OCI-LY1 (cell line): ENCODE measurements around the gene KLK12.

Experiments used
- H2AFZ ChIP-seq: fragments of 200-600 bp; sonication (generic), shearing (Covaris generic); 2 replicates; pipeline ENCODE4 v1.6.0; 2014; ENCODE audit warnings: antibody characterized with exemption, mild to moderate bottlenecking, low read length
- H3F3A ChIP-seq: fragments of 200-600 bp; sonication (generic), shearing (Covaris generic); 2 replicates; pipeline ENCODE4 v1.6.0; 2014; ENCODE audit warnings: mild to moderate bottlenecking, antibody characterized with exemption, low read length, moderate library complexity; ENCODE audit not compliant: insufficient read depth
- H3K27ac ChIP-seq: fragments of 200-600 bp; sonication (generic); 2 replicates; pipeline ENCODE4 v1.5.1; 2014; ENCODE audit warnings: low read length, mixed run types, mild to moderate bottlenecking, low read depth; ENCODE audit not compliant: poor library complexity, severe bottlenecking
- H3K27me3 ChIP-seq: fragments of 200-600 bp; sonication (generic); 2 replicates; pipeline ENCODE4 v1.6.0; 2014; ENCODE audit warnings: antibody characterized with exemption, mild to moderate bottlenecking, low read length, moderate library complexity; ENCODE audit not compliant: insufficient read depth
- H3K36me3 ChIP-seq: fragments of 200-600 bp; sonication (generic); 2 replicates; pipeline ENCODE4 v1.6.1; 2014; ENCODE audit warnings: mild to moderate bottlenecking, antibody characterized with exemption, low read length, moderate library complexity, mixed read lengths; ENCODE audit not compliant: insufficient read depth
- H3K4me1 ChIP-seq: fragments of 200-600 bp; sonication (generic); 2 replicates; pipeline ENCODE4 v1.5.1; 2014; ENCODE audit warnings: mild to moderate bottlenecking, low read length, moderate library complexity; ENCODE audit not compliant: insufficient read depth, severe bottlenecking
- H3K4me2 ChIP-seq: fragments of 200-600 bp; sonication (generic), shearing (Covaris generic); 2 replicates; pipeline ENCODE4 v1.6.1; 2014; ENCODE audit warnings: low read length
- H3K4me3 ChIP-seq: fragments of 200-600 bp; sonication (generic); 2 replicates; pipeline ENCODE4 v1.5.1; 2014; ENCODE audit warnings: low read length, low read depth, mild to moderate bottlenecking, mixed read lengths; ENCODE audit not compliant: poor library complexity, severe bottlenecking
- H3K79me2 ChIP-seq: fragments of 200-600 bp; shearing (Covaris generic); 2 replicates; pipeline ENCODE4 v1.6.1; 2016; ENCODE audit warnings: mixed run types, low read length, mixed read lengths; ENCODE audit not compliant: insufficient read depth
- H3K9ac ChIP-seq: fragments of 200-600 bp; sonication (generic), shearing (Covaris generic); 2 replicates; pipeline ENCODE4 v1.6.1; 2014; ENCODE audit warnings: mild to moderate bottlenecking, low read length, mixed read lengths
- H3K9me2 ChIP-seq: fragments of 200-600 bp; sonication (generic), shearing (Covaris generic); 2 replicates; pipeline ENCODE4 v1.6.1; 2014; ENCODE audit warnings: low read depth, mild to moderate bottlenecking, low read length, mixed read lengths
- H3K9me3 ChIP-seq: fragments of 200-600 bp; shearing (Covaris generic); 2 replicates; pipeline ENCODE4 v1.6.1; 2014; ENCODE audit warnings: low read length, mixed read lengths
- H4K20me1 ChIP-seq: fragments of 200-600 bp; sonication (generic), shearing (Covaris generic); 2 replicates; pipeline ENCODE4 v1.6.0; 2016; ENCODE audit warnings: mild to moderate bottlenecking, low read length; ENCODE audit not compliant: insufficient read depth
- CTCF ChIP-seq: fragments of 200-600 bp; sonication (generic), shearing (Covaris generic); IDR thresholded peaks from 2 replicates; pipeline ENCODE4 v1.5.1; 2017; ENCODE audit warnings: mild to moderate bottlenecking, antibody characterized with exemption, low read length, moderate library complexity, mixed read lengths
- EZH2 ChIP-seq: fragments of 200-600 bp; sonication (generic), shearing (Covaris generic); IDR thresholded peaks from 2 replicates; pipeline ENCODE4 v1.8.0; 2017; ENCODE audit warnings: borderline replicate concordance, mixed run types, mild to moderate bottlenecking, antibody characterized with exemption, low read length, moderate library complexity, mixed read lengths

The KLK12 gene

GRCh38 chr19:51079481-51080110 is 44.8 kb upstream of the KLK12 start:
- Histone ChIP-seq H3K9me2 (no peaks in the 10 kb centered on the region), H3K4me2 (no peak overlapping the region), H4K20me1 (no peaks in the 10 kb centered on the region), H3K9ac (no peak overlapping the region), H3K27ac (no peak overlapping the region), H3K9me3 (no peaks in the 10 kb centered on the region), H3K36me3 (no peaks in the 10 kb centered on the region), H3K27me3 (0 out of 2 replicates have a peak, but pooled peaks cover 3% of the 10 kb centered on the region), H3K79me2 (no peaks in the 10 kb centered on the region), H3K4me1 (no peaks in the 10 kb centered on the region), H3F3A (no peaks in the 10 kb centered on the region), H2AFZ (no peak overlapping the region), H3K4me3 (no peak overlapping the region)
- no peak for TF ChIP-seq EZH2
- no peak for TF ChIP-seq CTCF

- Histone ChIP-seq H2AFZ (no peak overlapping the region), H3K27ac (no peak overlapping the region), H3K27me3 (0 out of 2 replicates have a peak, but pooled peaks cover 3% of the 10 kb centered on the region), H4K20me1 (no peaks in the 10 kb centered on the region), H3F3A (no peaks in the 10 kb centered on the region), H3K79me2 (no peaks in the 10 kb centered on the region), H3K4me1 (no peaks in the 10 kb centered on the region), H3K4me2 (no peak overlapping the region), H3K36me3 (no peaks in the 10 kb centered on the region), H3K9ac (no peak overlapping the region), H3K4me3 (no peak overlapping the region), H3K9me2 (no peaks in the 10 kb centered on the region), H3K9me3 (0 out of 2 replicates have a peak, but pooled peaks cover 4% of the 10 kb centered on the region)
- TF ChIP-seq EZH2 (no peak), CTCF (no peak)
Measured at GRCh38 chr19:51078731-51079130, 43.9 kb upstream of the KLK12 start.

GRCh38 chr19:51078104-51078503 is 43.3 kb upstream of the KLK12 start:
- no peaks in the 10 kb centered on the region for H3K36me3 ChIP-seq
- 0 out of 2 replicates have a peak, but pooled peaks cover 3% of the 10 kb centered on the region for H3K27me3 ChIP-seq
- H3K9me2 ChIP-seq: no peaks in the 10 kb centered on the region
- H3K9ac ChIP-seq: no peak overlapping the region
- TF ChIP-seq EZH2 (no peak), CTCF (no peak)
- H3K27ac ChIP-seq: no peak overlapping the region
- H3K4me3 ChIP-seq: no peak overlapping the region
- no peaks in the 10 kb centered on the region for H3F3A ChIP-seq
- H3K9me3 ChIP-seq: 0 out of 2 replicates have a peak, but pooled peaks cover 4% of the 10 kb centered on the region
- no peak overlapping the region for H2AFZ ChIP-seq
- H4K20me1 ChIP-seq: no peaks in the 10 kb centered on the region
- H3K79me2 ChIP-seq: no peaks in the 10 kb centered on the region
- H3K4me1 ChIP-seq: no peaks in the 10 kb centered on the region
- no peak overlapping the region for H3K4me2 ChIP-seq
